ENCODE data around the gene ANKS1A.
"Not testable (repeated sequence)": the region's sequence is repeated elsewhere in the genome, so short reads cannot be mapped to it uniquely, and the experiment has no call there.

ANKS1A gene

GRCh38 chr6:35088281-35089215 lies 199.5 kb downstream of the ANKS1A start:
- DNase-seq: no peak

GRCh38 chr6:35089216-35089934 lies 200.3 kb downstream of the ANKS1A start:
- DNase-seq: no peak

- DNase-seq: no peak
These were observed 201.0 kb downstream of the ANKS1A start for GRCh38 chr6:35089935-35090505.

- no peak for DNase-seq
These were observed 201.7 kb downstream of the ANKS1A start for GRCh38 chr6:35090734-35091133.

GRCh38 chr6:35091346-35092083 lies 202.5 kb downstream of the ANKS1A start:
- DNase-seq: no peak

GRCh38 chr6:35092362-35093117 lies 203.5 kb downstream of the ANKS1A start:
- DNase-seq: no peak

GRCh38 chr6:35093118-35093445 lies 204.0 kb downstream of the ANKS1A start:
- DNase-seq: no peak

GRCh38 chr6:35093783-35094182 lies 204.7 kb downstream of the ANKS1A start:
- DNase-seq: no peak

GRCh38 chr6:35094183-35094582 lies 205.1 kb downstream of the ANKS1A start:
- no peak for DNase-seq

GRCh38 chr6:35096129-35096862 lies 207.2 kb downstream of the ANKS1A start:
- peak; percentile 75 for DNase-seq

GRCh38 chr6:35099116-35099515 lies 210.1 kb downstream of the ANKS1A start:
- DNase-seq: no peak

GRCh38 chr6:35105078-35105477 lies 216.0 kb downstream of the ANKS1A start:
- DNase-seq: no peak

GRCh38 chr6:35106061-35106460 lies 217.0 kb downstream of the ANKS1A start:
- DNase-seq: not testable (repeated sequence)

GRCh38 chr6:35107208-35107607 lies 218.2 kb downstream of the ANKS1A start:
- not testable (repeated sequence) for DNase-seq

- DNase-seq: not testable (repeated sequence)
These were observed 218.7 kb downstream of the ANKS1A start for GRCh38 chr6:35107761-35108160.

GRCh38 chr6:35108309-35108885 lies 219.3 kb downstream of the ANKS1A start:
- no peak for DNase-seq

- DNase-seq: no peak
These were observed 231.7 kb downstream of the ANKS1A start for GRCh38 chr6:35120746-35121145.

GRCh38 chr6:35124356-35124755 lies 235.3 kb downstream of the ANKS1A start:
- no peak for DNase-seq

GRCh38 chr6:35128042-35128441 lies 239.0 kb downstream of the ANKS1A start:
- no peak for DNase-seq

- no peak for DNase-seq
These were observed 239.4 kb downstream of the ANKS1A start for GRCh38 chr6:35128496-35128895.

- no peak for DNase-seq
These were observed 247.1 kb downstream of the ANKS1A start for GRCh38 chr6:35136185-35136584.

All from COR-L47 (cell line).